Amygdala (tissue), 56 donors: ENCODE data around the gene PRKN.

Experiments used
- DNase-seq, 56 donors: peaks; one replicate each; lab custom pipeline; 2025; lab: John Stamatoyannopoulos, UW

Gene PRKN

DNA sequence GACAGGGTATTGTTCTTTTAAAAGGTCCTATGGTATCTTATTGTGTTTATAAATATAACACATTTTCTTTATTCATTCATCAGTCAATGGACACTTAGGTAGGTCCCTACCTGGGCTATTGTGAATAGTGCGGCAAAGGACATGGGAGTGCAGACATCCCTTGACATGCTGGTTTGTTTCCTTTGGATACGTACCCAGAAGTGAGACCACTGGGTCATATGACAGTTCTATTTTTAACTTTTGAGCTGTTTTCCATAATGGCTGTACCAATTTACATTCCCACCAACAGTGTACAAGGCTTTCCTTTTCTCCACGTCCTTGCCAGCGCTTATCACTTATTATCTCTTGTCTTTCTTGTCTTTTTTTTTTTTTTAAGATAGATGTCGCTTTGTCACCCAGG lies 627.5 kb downstream of the PRKN start:
- no peak for DNase-seq

GRCh38 chr6:162099685-162100084 lies 627.9 kb downstream of the PRKN start:
- no peak for DNase-seq

DNA sequence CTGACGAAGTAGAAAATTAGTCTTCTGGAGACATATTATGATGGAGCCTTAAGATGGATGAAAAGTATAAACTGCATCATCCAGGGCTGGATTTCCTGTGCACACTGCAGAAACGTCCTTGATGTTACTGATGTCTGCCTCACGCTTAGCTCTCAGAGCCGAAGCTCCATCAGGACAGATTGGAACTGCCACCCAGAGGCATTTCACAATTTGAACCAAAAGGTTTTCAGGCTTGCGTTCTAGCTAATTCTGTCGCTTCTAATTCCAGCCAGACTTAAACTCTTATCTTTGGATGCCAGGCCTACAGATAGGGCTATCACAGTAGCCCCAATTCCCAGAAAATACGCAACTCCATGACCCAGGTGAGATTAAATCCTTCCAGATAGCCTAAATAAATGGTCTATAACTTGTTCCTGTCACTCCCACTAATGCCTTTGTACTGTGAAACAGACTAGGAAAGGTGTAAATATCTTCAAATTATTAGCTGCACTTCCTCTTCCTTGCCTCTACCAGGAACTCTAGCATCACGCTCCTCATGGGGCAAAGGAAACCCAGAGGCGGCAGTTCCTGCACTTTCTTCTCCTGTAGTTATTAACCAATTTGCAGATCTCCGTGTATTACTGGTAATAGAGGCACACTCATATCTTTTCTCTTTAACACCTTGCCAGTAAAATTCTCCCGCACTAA lies 634.6 kb downstream of the PRKN start:
- DNase-seq, result no peak

- DNase-seq, result no peak
Observed at GRCh38 chr6:162090734-162091133, 636.8 kb downstream of the PRKN start.

- no peak for DNase-seq
Observed at GRCh38 chr6:162088091-162088490, 639.5 kb downstream of the PRKN start.

- DNase-seq, result no peak
Observed at GRCh38 chr6:162085561-162085960, 642.0 kb downstream of the PRKN start.

DNA sequence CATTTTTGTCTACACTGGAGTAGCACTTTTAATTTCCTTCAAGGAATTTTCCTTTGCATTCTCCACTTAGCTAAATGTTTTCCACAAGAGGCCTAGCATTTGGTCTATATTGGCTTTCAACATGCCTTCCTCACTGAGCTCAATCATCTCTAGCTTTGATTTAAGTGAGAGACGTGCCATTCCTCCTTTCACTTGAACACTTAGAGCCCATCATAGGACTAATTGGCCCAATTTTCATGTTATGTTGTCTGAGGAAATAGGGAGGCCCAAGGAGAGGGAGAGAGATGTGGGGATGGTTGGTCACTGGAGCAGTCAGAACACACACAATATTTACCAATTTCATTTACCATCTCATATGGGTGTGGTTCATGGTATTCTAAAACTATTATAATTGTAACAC lies 645.0 kb downstream of the PRKN start:
- no peak for DNase-seq

GRCh38 chr6:162078667-162079066 lies 648.9 kb downstream of the PRKN start:
- DNase-seq, result no peak

GRCh38 chr6:162078126-162078525 lies 649.4 kb downstream of the PRKN start:
- DNase-seq, result no peak

- no peak for DNase-seq
Observed at GRCh38 chr6:162076816-162077215, 650.8 kb downstream of the PRKN start.

- DNase-seq, result no peak
Observed at GRCh38 chr6:162074641-162075275, 652.8 kb downstream of the PRKN start.

GRCh38 chr6:162070639-162071038 lies 656.9 kb downstream of the PRKN start:
- no peak for DNase-seq

- no peak for DNase-seq
Observed at GRCh38 chr6:162069995-162070394, 657.6 kb downstream of the PRKN start.

DNA sequence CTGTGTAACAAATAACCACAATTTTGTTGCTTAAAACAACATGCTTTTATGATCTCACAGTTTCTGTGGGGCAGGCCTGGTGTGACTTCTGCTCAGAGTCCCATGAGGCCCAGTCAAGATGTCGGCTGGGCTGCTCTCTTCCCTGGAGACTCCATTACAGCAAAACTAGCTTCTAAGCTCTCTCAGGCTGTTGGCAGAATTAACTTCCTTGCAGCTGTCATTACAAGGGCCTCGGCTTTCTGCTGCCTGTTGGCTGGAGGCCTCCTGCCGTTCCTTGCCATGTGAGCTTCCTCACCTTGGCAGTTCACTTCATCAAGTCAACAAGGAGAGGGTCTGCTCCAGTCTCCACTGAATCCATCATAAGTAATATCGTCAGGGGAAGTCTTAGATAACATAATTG lies 659.2 kb downstream of the PRKN start:
- no peak for DNase-seq

- no peak for DNase-seq
Observed at GRCh38 chr6:162063666-162064065, 663.9 kb downstream of the PRKN start.

DNA sequence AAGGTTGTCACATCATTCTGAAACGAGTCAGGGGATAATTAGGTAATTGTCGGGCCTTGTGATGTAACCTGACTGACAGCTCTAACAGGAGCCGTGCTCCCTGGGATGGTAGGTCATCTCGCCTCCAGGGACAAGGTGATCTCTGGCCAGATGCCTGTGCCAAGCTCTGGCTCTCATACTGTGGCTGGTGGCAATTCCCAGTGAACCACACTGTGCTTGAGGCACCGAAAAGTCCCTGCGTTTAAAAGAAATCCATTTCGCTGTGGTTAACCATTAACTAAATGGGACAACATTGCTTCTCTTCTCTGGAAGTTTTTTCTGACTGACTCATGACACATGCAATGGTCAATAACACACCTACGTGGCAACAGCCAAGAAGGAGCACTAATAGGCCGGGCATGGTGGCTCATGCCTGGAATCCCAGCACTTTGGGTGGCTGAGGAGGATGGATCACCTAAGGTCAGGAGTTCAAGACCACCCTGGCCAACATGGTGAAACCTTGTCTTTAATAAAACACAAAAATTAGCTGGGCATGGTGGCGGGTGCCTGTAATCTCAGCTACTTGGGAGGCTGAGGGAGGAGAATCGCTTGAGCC lies 669.2 kb downstream of the PRKN start:
- DNase-seq, result no peak

- no peak for DNase-seq
Observed at GRCh38 chr6:162056745-162057144, 670.8 kb downstream of the PRKN start.

GRCh38 chr6:162056061-162056460 lies 671.5 kb downstream of the PRKN start:
- DNase-seq, result no peak

DNA sequence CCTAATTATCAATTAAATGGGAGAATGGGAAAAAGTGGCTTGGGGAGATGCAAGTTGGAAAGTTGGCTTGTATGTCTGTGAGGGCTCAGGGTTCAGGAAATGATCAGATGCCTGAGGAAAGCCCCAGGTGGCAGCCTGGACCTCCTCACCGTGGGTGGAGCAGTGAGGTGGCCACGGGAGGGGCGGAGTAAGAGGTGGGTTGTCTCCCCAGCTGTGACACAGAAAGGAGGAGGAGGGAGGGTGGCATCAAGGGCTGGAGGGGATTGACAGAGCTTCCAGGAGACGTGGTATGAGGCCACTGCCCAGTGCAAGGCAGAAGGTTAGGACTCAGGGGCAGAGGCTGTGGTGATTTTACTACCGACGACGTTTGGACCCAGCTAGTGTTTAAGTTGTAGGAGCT lies 672.2 kb downstream of the PRKN start:
- DNase-seq, result no peak

- DNase-seq, result no peak
Observed at GRCh38 chr6:162053084-162053483, 674.5 kb downstream of the PRKN start.

- DNase-seq, result no peak
Observed at GRCh38 chr6:162050579-162050978, 677.0 kb downstream of the PRKN start.

DNA sequence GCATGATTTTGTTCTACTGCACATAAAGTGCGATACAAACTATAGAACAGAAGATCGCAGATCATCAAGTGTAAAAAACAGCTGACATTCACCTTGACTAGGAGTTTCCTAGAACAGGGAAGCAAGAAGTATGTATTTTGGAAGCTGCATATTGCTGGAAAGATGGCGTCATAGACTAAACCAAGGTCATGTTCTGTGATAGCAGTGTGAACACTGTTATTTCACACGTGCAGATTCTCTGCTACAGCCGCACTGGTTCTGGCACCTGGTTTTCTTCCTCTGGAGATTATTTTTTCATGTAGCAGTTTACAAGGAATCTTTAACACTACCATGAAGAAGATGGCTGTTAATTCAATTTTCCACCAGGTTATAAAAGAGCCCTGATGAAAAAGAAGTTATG lies 681.2 kb downstream of the PRKN start:
- DNase-seq, result no peak
